T-cell (primary cell): ENCODE measurements around the gene PERM1. TPM values are rescaled to one million over a fixed set of nuclear protein-coding genes. Genes with fewer than 3 reads are reported as not detected.
"Not testable (repeated sequence)": the region's sequence is repeated elsewhere in the genome, so short reads cannot be mapped to it uniquely, and the experiment has no call there.

Experiments
- ATAC-seq, 4 experiments: fragments of 200-7000 bp in 3 of 4; fragments of 150-1000 bp in 1 of 4; cut with Tn5 transposase; replicated peaks in 1 of 4; 1 replicate in 3 of 4; 2 replicates in 1 of 4; pipeline ENCODE4 v1.10.0; 2021; ENCODE audit warnings: moderate library complexity in 3 of 4, mild to moderate bottlenecking in 2 of 4, moderate number of reproducible peaks in 1 of 4
- CTCF ChIA-PET, 2 donors: fragments of 300-600 bp; sonication (Branson Sonifier 250); formaldehyde crosslinking; loops; one replicate each; lab custom pipeline; 2022; ENCODE audit warnings: antibody characterized with exemption in 2 of 2; lab: Charles Lee
- POLR2A ChIA-PET, 2 donors: fragments of 300-600 bp; sonication (Branson Sonifier 250); formaldehyde crosslinking; loops; one replicate each; lab custom pipeline; 2022; ENCODE audit warnings: antibody characterized with exemption in 2 of 2; lab: Charles Lee
- DNase-seq, 35 experiments: peaks; one replicate each; pipeline versions ENCODE4 v3.0.0 to v3.0.0-alpha.2; 2013 to 2023
- H3K27ac ChIP-seq: one replicate; pipeline ENCODE4 v1.5.1; 2013; ENCODE audit warnings: low read length
- H3K27me3 ChIP-seq, 2 experiments: replicated peaks in 1 of 2; 1 replicate in 1 of 2; 2 replicates in 1 of 2; pipeline versions ENCODE4 v1.6.1 to v1.7.0; 2013; ENCODE audit warnings: low read length in 1 of 2, mixed read lengths in 1 of 2; ENCODE audit not compliant: control insufficient read depth in 2 of 2, insufficient read depth in 2 of 2; ENCODE audit errors: extremely low read depth in 1 of 2
- H3K36me3 ChIP-seq, 2 donors: 1 replicate in 1 of 2; 2 replicates in 1 of 2; pipeline versions ENCODE4 v1.6.1 to v1.7.0; 2013; ENCODE audit warnings: low read length in 1 of 2; ENCODE audit not compliant: control insufficient read depth in 2 of 2, insufficient read depth in 1 of 2; ENCODE audit errors: extremely low read depth in 1 of 2
- H3K4me1 ChIP-seq, 2 experiments: 1 replicate in 1 of 2; 2 replicates in 1 of 2; pipeline versions ENCODE4 v1.6.1 to v1.7.0; 2013; ENCODE audit warnings: low read length in 2 of 2, mixed read lengths in 1 of 2; ENCODE audit not compliant: insufficient read depth in 2 of 2, control insufficient read depth in 1 of 2; ENCODE audit errors: extremely low read depth in 1 of 2
- H3K4me3 ChIP-seq, 2 donors: 1 replicate in 1 of 2; 2 replicates in 1 of 2; pipeline versions ENCODE4 v1.5.1 to v1.7.0; 2013; ENCODE audit warnings: mild to moderate bottlenecking in 2 of 2, low read length in 1 of 2, moderate library complexity in 1 of 2; ENCODE audit not compliant: control insufficient read depth in 1 of 2; ENCODE audit errors: extremely low read depth in 1 of 2
- H3K9me3 ChIP-seq: 2 replicates; pipeline ENCODE4 v1.7.0; 2013
- H3K27ac Mint-ChIP-seq, 2 donors: one replicate each; pipeline ENCODE4 v1.8.0; 2020 to 2021; ENCODE audit warnings: mild to moderate bottlenecking in 2 of 2, mixed read lengths in 2 of 2
- H3K27me3 Mint-ChIP-seq, 2 donors: one replicate each; pipeline ENCODE4 v1.8.0; 2021 to 2022; ENCODE audit warnings: mixed read lengths in 2 of 2
- H3K36me3 Mint-ChIP-seq: one replicate; pipeline ENCODE4 v1.8.0; 2021; ENCODE audit warnings: mixed read lengths
- H3K4me1 Mint-ChIP-seq, 3 donors: one replicate each; pipeline ENCODE4 v1.8.0; 2020 to 2022; ENCODE audit warnings: mixed read lengths in 3 of 3, mild to moderate bottlenecking in 1 of 3
- H3K4me3 Mint-ChIP-seq, 3 donors: one replicate each; pipeline ENCODE4 v1.8.0; 2020 to 2022; ENCODE audit warnings: mild to moderate bottlenecking in 3 of 3, mixed read lengths in 3 of 3, moderate library complexity in 3 of 3
- H3K9me3 Mint-ChIP-seq, 3 donors: one replicate each; pipeline ENCODE4 v1.8.0; 2020 to 2022; ENCODE audit warnings: mixed read lengths in 3 of 3
- WGBS: methylation state at CpG from one replicate; pipeline ENCODE4 v1.1.5; 2013; ENCODE audit warnings: missing lambda C conversion rate; ENCODE audit not compliant: insufficient coverage; 5-methylcytosine and 5-hydroxymethylcytosine counted together
- total RNA-seq, 35 experiments: library from RNA in 6 of 35; stranded (reverse) in 6 of 35; fragments of 120-200 nt in 1 of 35; gene quantifications; one replicate each; pipeline versions ENCODE4 v1.2.1 to v1.2.4 and lab custom pipeline; 2013 to 2026

The PERM1 gene
- total RNA-seq, 5 donors from 2014 or later (not counting 1 experiment from before 2014, with no cell fraction given), result not detected

DNA sequence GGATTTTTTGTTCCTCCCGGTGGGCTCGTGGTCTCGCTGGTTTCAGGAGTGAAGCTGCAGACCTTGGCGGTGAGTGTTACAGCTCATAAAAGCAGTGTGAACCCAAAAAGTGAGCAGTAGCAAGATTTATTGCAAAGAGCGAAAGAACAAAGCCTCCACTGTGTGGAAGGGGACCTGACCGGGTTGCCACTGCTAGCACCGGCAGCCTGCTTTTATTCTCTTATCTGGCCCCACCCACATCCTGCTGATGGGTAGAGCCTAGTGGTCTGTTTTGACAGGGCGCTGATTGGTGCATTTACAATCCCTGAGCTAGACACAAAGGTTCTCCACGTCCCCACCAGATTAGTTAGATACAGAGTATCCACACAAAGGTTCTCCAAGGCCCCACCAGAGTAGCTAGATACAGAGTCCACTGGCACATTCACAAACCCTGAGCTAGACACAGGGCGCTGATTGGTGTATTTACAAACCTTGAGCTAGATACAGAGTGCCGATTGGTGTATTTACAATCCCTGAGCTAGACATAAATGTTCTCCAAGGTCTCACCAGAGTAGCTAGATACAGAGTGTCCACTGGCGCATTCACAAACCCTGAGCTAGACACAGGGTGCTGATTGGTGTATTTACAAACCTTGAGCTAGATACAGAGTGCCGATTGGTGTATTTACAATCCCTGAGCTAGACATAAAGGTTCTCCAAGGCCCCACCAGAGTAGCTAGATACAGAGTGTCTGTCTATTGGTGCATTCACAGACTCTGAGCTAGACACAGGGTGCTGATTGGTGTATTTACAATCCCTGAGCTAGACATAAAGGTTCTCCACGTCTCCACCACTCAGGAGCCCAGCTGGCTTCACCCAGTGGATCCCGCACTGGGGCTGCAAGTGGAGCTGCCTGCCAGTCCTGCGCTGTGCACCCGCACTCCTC lies 35.8 kb upstream of the PERM1 start:
- H3K4me1 ChIP-seq, result peaks cover 9 to 58% of the 10 kb centered on the region in 2 experiments
- WGBS, result 78% methylated on average over 7 of the region's 17 CpGs
- Mint-ChIP-seq H3K4me3 (peak overlapping the region; percentile 21 to 55 (median 51)), H3K4me1 (peaks cover 25 to 40% (median 37%) of the 10 kb centered on the region in 3 donors)
- POLR2A ChIA-PET, result interaction anchor here in 1 of 2 donors (0.7 kb wide), 1 partner anchor 11 kb away, joined by 3 read pairs; no protein-coding TSS in a partner anchor
- DNase-seq, H3K27ac ChIP-seq, H3K9me3 ChIP-seq, H3K27ac Mint-ChIP-seq, CTCF ChIA-PET, H3K36me3 ChIP-seq, H3K4me3 ChIP-seq, H3K36me3 Mint-ChIP-seq, ATAC-seq, H3K27me3 Mint-ChIP-seq, H3K9me3 Mint-ChIP-seq: not testable (repeated sequence)
- H3K27me3 ChIP-seq, result peaks cover 0 to 26% of the 10 kb centered on the region in 2 experiments

DNA sequence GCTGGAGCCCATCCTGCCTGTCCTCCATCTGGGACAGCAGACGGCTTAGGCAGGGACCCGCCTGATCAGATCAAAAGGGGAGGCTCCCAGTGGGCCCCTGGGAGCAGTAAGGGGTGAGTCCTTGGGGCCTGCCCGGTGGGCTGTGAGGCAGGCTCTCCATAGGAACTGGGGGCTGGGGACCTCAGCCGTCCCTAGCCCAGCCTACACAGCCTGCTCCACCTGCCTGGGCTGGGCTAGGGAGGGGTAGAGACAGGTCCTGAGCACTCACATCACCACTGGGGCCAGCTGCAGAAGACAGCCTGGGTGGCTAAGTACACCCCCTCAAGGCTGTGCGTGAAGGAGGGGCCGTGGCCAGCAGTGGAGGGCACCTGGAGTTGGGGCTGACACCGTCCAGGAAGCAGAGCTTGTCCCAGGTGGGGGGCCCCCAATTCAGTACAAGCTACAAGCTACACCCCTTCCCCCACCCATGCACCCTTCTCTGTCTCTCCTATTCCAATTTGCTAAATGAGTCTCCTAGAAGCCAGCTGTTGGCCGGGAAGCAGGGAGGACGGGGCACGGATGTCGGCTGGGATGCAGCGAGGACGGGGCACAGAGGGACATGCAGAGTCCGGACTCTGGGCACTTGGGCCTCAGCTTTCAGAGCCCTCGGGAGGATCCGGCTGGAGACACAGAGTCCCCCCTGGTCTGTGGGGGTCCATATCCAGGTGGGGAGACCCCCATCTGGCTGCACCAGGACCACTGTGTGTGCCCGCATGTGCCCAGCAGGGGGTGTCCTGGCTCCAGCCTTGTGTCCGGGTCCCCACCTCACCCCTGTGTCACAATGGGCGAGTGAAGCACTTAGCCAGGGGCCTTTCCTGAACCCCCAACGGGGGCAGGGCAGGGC lies 33.1 kb upstream of the PERM1 start:
- Mint-ChIP-seq H3K4me3 (peak overlapping the region; percentile 90 to 98 (median 91)), H3K9me3 (no peaks in the 10 kb centered on the region), H3K27me3 (no peaks in the 10 kb centered on the region), H3K27ac (peak overlapping the region; percentile 97 to 98), H3K4me1 (peaks cover 27 to 40% (median 34%) of the 10 kb centered on the region in 3 donors), H3K36me3 (no peaks in the 10 kb centered on the region)
- CTCF ChIA-PET, result interaction anchor here in 1 of 2 donors (1.1 kb wide), 1 partner anchor 26 kb away, joined by 4 read pairs; no protein-coding TSS in a partner anchor
- H3K4me3 ChIP-seq, result no peak overlapping the region
- H3K36me3 ChIP-seq, result no peaks in the 10 kb centered on the region
- DNase-seq, result peak in 1 of 35 experiments; percentile 0
- H3K9me3 ChIP-seq, result no peaks in the 10 kb centered on the region
- H3K27ac ChIP-seq, result no peak overlapping the region
- 82% methylated on average over 18 of the region's 20 CpGs for WGBS
- H3K27me3 ChIP-seq, result peaks cover 0 to 5% of the 10 kb centered on the region in 2 experiments
- POLR2A ChIA-PET, result interaction anchor here in 1 of 2 donors (0.5 kb wide), 1 partner anchor 716 kb away, joined by 9 read pairs; no protein-coding TSS in a partner anchor
- ATAC-seq, result no peak
- peaks cover 9 to 43% of the 10 kb centered on the region in 2 experiments for H3K4me1 ChIP-seq

DNA sequence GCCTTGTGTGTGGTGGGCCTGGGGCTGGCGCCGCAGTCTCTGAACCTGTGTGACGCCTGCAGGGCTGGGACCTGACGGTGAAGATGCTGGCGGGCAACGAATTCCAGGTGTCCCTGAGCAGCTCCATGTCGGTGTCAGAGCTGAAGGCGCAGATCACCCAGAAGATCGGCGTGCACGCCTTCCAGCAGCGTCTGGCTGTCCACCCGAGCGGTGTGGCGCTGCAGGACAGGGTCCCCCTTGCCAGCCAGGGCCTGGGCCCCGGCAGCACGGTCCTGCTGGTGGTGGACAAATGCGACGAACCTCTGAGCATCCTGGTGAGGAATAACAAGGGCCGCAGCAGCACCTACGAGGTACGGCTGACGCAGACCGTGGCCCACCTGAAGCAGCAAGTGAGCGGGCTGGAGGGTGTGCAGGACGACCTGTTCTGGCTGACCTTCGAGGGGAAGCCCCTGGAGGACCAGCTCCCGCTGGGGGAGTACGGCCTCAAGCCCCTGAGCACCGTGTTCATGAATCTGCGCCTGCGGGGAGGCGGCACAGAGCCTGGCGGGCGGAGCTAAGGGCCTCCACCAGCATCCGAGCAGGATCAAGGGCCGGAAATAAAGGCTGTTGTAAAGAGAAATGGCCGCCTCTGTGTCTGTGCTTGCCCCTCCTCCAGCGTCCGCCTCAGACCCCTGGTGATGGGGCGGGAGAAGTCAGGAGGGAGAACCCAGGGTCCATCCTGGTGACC lies 32.2 kb upstream of the PERM1 start:
- Mint-ChIP-seq H3K4me3 (peak overlapping the region; percentile 90 to 98 (median 91)), H3K27me3 (no peaks in the 10 kb centered on the region), H3K27ac (peak overlapping the region; percentile 97 to 98), H3K9me3 (no peaks in the 10 kb centered on the region), H3K36me3 (no peaks in the 10 kb centered on the region), H3K4me1 (peaks cover 27 to 39% (median 34%) of the 10 kb centered on the region in 3 donors)
- ChIA-PET CTCF (interaction anchor here in 1 of 2 donors (1.0 to 1.3 kb wide), 3 partner anchors 12 to 31 kb away, joined by 4 to 7 read pairs (median 4); no protein-coding TSS in a partner anchor), POLR2A (interaction anchor here in 1 of 2 donors (0.6 kb wide), 1 partner anchor 260 kb away, joined by 3 read pairs; no protein-coding TSS in a partner anchor)
- Histone ChIP-seq H3K27ac (peak overlapping the region; percentile 85), H3K9me3 (no peaks in the 10 kb centered on the region), H3K4me1 (peaks cover 9 to 41% of the 10 kb centered on the region in 2 experiments), H3K4me3 (peak overlapping the region; percentile 74 to 93), H3K36me3 (no peaks in the 10 kb centered on the region), H3K27me3 (peaks cover 0 to 5% of the 10 kb centered on the region in 2 experiments)
- peak in 11 of 35 experiments; percentile 29 to 53 (median 41) for DNase-seq
- ATAC-seq, result peak in 2 of 4 experiments; percentile 23 to 26
- 60% methylated on average over 37 of the region's 41 CpGs for WGBS

DNA sequence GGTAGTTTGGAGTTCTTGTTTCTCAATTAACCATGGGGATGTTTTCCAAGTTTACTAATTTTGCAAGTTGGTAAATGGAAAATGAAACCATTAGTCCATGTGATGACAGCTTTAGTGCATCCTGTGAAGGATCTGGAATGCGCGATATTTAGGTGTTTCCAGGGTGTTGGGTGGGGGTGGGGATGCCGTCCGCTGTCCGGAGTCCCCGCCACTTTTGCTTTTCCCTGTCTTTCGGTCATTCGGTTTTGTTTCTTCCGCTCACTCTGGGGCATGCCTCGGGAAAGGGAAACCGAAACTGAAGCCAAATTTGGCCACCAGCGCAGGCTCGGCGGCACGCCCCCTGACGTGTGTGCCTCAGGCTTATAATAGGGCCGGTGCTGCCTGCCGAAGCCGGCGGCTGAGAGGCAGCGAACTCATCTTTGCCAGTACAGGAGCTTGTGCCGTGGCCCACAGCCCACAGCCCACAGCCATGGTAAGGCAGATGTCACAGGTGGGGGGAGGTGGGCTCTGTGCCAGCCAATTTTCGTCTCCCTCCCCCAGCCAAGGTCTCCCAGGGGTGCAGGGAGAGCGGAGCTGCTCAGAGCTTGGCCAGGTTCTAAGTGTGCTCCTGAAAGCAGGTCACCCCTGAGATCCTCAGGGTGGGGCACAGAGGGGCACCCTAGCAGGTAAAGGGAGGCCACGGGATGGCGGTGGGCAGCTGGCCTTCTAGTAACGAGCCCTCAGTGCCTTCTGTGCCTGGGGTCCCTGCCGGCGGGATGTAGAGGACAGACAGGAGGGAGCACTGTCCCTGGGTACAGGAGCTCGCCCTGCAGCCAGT lies 31.4 kb upstream of the PERM1 start, which contains the start of gene ISG15:
TSS of gene ISG15 (plus strand) at position 393 of the 817 bp plus-strand sequence. CDS start at position 470, 77 bp downstream.
- CTCF ChIA-PET, result interaction anchor here (0.6 to 1.3 kb wide), 5 partner anchors 10 to 47 kb away, joined by 4 to 7 read pairs (median 5); partner anchors contain the start of gene PLEKHN1 (in 1 of the 2)
- Mint-ChIP-seq H3K27ac (peak within 1 kb of the TSS; percentile 97 to 98), H3K4me1 (peaks cover 27 to 38% (median 34%) of the 10 kb centered on the region in 3 donors), H3K36me3 (no peaks in the 10 kb centered on the region), H3K27me3 (peaks cover 0 to under 1% of the 10 kb centered on the region in 2 donors), H3K4me3 (peak within 1 kb of the TSS; percentile 90 to 98 (median 91)), H3K9me3 (no peaks in the 10 kb centered on the region)
- DNase-seq (peak; percentile 74 to 94 (median 90)), ATAC-seq (peak; percentile 94 to 96 (median 94))
- 3% methylated on average over 19 of the region's 30 CpGs for WGBS
- peak within 1 kb of the TSS; percentile 74 to 93 for H3K4me3 ChIP-seq
- POLR2A ChIA-PET, result interaction anchor here in 1 of 2 donors (0.6 kb wide), 2 partner anchors 261 to 362 kb away, joined by 3 to 4 read pairs; partner anchors contain the start of gene AURKAIP1
- H3K27me3 ChIP-seq, result peaks cover 0 to 5% of the 10 kb centered on the region in 2 experiments
- peaks cover 9 to 35% of the 10 kb centered on the region in 2 experiments for H3K4me1 ChIP-seq
- H3K27ac ChIP-seq, result peak within 1 kb of the TSS; percentile 85
- H3K9me3 ChIP-seq, result no peaks in the 10 kb centered on the region
- H3K36me3 ChIP-seq, result no peaks in the 10 kb centered on the region

DNA sequence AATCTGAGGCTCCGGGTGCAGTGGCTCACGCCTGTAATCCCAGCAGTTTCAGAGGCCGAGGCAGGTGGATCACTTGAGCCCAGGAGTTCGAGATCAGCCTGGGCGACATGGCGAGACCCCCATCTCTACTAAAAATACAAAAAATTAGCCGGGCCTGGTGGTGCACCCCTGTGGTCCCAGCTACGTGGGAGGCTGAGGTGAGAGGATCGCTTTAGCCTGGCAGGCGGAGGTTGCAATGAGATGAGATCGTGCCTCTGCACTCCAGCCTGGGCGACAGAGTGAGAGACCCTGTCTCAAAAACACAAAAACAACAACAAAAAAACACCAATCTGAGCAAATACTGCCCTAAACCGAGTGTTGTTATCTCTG lies 30.8 kb upstream of the PERM1 start:
- not testable (repeated sequence) for H3K36me3 Mint-ChIP-seq, H3K9me3 Mint-ChIP-seq, H3K36me3 ChIP-seq, H3K27me3 Mint-ChIP-seq, H3K9me3 ChIP-seq, H3K27me3 ChIP-seq, DNase-seq
- Mint-ChIP-seq H3K27ac (peak overlapping the region; percentile 97 to 98), H3K4me1 (peaks cover 27 to 37% (median 34%) of the 10 kb centered on the region in 3 donors), H3K4me3 (peak overlapping the region; percentile 90 to 98 (median 91))
- H3K27ac ChIP-seq, result peak overlapping the region; percentile 85
- peak; percentile 2 to 15 (median 5) for ATAC-seq
- CTCF ChIA-PET, result interaction anchor here (0.6 to 1.0 kb wide), 4 partner anchors 9 to 46 kb away, joined by 4 to 5 read pairs (median 5); partner anchors contain the start of gene PLEKHN1 (in 1 of the 2)
- H3K4me3 ChIP-seq, result peak overlapping the region; percentile 74 to 93
- POLR2A ChIA-PET, result interaction anchor here in 1 of 2 donors (0.6 kb wide), 1 partner anchor 363 kb away, joined by 4 read pairs; the partner anchor contains the start of gene AURKAIP1
- peaks cover 9 to 35% of the 10 kb centered on the region in 2 experiments for H3K4me1 ChIP-seq
- 90% methylated on average over 3 of the region's 13 CpGs for WGBS
